HG03575 (cell line): Measurements from ENCODE around the gene C16orf87.
"Not testable (repeated sequence)": the region's sequence is repeated elsewhere in the genome, so short reads cannot be mapped to it uniquely, and the experiment has no call there.

Experiments
- ATAC-seq: cut with Tn5 transposase; IDR thresholded peaks from one replicate; pipeline ENCODE4 v1.9.1; 2021; ENCODE audit not compliant: unreplicated experiment, insufficient number of reproducible peaks, low FRiP score; ENCODE audit errors: extremely low read depth

The C16orf87 gene, protein sequence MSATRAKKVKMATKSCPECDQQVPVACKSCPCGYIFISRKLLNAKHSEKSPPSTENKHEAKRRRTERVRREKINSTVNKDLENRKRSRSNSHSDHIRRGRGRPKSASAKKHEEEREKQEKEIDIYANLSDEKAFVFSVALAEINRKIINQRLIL

DNA sequence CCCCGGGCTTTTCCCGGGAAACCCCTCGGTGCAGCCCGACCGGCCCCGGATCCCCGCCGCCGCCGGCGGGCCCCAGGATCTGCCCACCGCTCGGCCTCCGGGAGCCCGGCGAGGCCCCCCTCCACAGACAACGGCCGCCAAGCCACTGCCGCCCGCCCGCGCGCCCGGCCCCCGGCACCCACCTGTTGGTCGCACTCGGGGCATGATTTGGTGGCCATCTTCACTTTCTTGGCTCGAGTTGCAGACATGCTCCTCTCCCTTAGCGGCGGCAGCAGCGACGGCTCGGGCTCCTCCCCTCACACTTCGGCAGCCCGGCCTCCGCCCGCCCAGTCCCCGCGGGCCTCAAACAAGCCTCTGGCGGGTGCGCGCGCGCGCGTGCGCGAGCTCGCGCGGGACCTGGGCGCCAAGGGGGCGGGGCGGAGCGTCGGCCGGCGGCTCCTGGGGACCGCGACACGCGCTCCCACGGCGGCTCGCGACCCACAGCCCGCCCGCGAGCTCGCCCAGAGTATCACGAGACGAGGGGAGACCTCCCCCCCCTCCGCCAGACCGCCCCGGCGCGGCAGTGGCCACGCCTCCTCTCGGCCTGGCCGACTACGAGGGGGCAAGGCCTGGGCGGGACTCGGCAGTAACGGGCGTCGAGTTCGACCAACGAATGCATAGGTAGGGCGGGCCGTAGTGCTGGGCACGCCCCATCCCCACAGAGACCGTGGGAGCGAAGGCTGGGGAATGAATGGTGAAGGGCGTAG lies at the start of gene C16orf87:
C16orf87 (minus strand) TSS at position 279 of the 746 bp plus-strand sequence; CDS start at position 248, 31 bp downstream.
- peak; percentile 67 for ATAC-seq

GRCh38 chr16:46875243-46875642 lies 44.3 kb upstream of the C16orf87 start:
- no peak for ATAC-seq

DNA sequence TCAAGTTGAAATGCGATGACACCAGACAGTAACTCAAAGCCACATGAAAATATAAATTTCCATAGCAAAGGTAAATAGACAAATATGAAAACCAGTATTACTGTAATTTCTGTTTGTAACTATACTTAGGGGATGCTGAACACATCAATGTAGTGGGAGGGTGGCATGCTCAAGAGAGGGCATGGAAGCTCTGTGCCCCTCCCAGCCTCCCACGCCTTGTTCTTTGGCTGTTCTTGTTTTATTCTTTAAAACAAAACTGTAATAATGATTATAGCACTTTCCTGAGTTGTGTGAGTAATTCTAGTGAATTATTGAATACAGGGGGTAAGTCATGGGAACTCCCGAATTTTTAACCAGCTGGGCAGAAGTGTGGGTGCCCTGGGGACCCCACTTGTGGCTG lies 42.2 kb upstream of the C16orf87 start:
- no peak for ATAC-seq

- ATAC-seq = no peak
These were observed 40.6 kb upstream of the C16orf87 start for GRCh38 chr16:46871597-46871996.

- ATAC-seq = not testable (repeated sequence)
These were observed 37.9 kb upstream of the C16orf87 start for GRCh38 chr16:46868891-46869290.

- not testable (repeated sequence) for ATAC-seq
These were observed 36.5 kb upstream of the C16orf87 start for GRCh38 chr16:46867486-46867885.

DNA sequence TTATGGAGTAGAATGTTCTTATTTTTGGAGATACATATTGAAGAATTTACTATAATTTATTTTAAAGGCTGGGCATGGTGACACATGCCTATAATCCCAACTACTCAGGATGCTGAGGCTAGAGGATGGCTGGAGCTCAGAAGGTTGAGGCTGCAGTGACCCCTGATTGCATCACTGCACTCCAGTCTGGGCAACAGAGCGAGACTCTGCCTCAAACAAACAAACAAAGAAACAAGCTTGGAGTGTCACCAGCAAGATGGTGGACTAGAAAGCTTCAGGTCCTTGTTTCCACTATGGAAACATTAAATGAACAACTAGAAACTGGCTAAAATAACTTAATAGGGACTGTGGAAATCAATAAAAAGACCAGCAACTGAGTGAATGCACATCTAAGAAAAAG lies 35.3 kb upstream of the C16orf87 start:
- ATAC-seq = no peak

GRCh38 chr16:46862555-46863447 lies 31.8 kb upstream of the C16orf87 start:
- ATAC-seq = no peak

- ATAC-seq = no peak
These were observed 28.8 kb upstream of the C16orf87 start for GRCh38 chr16:46859719-46860152.

GRCh38 chr16:46858151-46858550 lies 27.2 kb upstream of the C16orf87 start:
- ATAC-seq = no peak

- no peak for ATAC-seq
These were observed 26.5 kb upstream of the C16orf87 start for GRCh38 chr16:46857368-46857945.

GRCh38 chr16:46855389-46855788 lies 24.4 kb upstream of the C16orf87 start:
- no peak for ATAC-seq

- ATAC-seq = no peak
These were observed 23.9 kb upstream of the C16orf87 start for GRCh38 chr16:46854846-46855245.

DNA sequence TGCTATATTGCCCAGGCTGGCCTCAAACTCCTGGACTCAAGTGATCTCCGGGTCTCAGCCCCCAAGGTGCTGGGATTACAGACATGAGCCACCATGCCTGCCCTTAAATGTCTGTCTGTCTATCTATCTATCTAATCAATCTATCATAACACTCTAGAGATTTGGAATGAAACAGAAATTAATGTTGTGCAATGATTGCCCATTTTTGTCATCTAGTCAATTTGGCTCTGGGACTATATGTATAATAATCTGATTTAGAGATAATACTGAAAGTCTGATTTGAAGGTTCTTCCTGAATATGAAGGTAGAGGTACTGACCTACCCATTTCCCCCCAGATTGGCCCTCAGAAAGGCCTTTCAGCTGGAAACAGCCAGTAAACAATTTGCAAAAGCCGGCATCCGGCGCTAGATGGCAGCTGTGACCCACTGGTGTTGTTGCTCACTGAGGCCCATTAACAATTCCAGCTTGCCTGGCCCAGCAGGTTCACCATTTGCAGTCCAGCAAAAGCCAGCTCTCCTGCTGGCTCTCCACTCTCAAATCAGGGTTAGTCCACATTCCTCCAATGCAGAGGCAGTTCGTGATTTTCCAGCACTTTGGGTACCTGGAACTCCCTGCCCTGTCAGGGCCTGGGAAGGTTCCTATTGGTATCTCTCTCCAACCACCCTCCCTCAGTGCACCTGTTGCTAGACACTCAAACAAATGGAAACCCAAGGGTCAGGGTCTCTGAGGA lies 22.9 kb upstream of the C16orf87 start:
- ATAC-seq = no peak

GRCh38 chr16:46852130-46852529 lies 21.1 kb upstream of the C16orf87 start:
- no peak for ATAC-seq

DNA sequence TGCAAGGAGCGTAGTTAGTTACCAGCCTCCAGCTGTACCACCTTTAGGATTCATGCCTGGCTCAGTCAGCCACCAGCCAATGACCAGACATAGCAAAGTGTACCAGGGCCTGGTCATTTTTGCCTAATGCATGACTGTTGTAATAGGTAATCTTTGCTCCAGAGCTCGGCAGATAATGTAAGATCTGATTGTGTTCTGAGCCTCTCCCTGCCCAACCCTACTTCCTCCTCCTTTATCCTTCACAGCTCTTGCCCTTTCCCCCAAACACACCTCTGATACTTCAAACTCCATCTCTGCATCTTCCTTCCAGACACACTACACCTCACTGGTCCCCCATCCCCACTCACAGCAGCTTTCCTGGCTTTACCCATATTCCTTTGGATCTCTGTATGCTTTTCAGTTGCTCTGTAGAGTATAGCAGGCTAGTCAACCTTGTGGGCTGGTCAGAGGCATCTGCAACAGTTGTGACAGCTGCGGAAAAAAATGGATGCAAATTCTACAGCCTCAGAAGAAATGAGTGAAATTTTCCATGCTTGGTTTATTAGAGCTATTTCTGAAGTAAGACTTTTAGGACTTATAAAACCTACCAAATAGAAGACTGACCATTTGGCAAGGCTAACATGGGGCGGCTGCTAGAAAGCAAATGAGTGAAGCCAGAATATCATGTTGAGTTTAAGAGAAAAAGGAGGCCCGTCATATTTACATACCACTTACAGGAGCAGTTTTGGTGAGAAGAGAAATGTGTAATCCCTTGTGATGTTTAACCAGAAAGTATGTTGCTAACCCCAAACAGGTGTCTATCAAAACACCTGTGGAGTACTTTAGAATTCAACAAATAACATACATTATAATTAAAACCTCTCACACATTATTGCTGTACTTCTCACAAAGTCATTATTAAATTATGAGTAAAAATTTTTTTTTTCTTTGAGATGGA lies 19.9 kb upstream of the C16orf87 start:
- ATAC-seq = no peak

DNA sequence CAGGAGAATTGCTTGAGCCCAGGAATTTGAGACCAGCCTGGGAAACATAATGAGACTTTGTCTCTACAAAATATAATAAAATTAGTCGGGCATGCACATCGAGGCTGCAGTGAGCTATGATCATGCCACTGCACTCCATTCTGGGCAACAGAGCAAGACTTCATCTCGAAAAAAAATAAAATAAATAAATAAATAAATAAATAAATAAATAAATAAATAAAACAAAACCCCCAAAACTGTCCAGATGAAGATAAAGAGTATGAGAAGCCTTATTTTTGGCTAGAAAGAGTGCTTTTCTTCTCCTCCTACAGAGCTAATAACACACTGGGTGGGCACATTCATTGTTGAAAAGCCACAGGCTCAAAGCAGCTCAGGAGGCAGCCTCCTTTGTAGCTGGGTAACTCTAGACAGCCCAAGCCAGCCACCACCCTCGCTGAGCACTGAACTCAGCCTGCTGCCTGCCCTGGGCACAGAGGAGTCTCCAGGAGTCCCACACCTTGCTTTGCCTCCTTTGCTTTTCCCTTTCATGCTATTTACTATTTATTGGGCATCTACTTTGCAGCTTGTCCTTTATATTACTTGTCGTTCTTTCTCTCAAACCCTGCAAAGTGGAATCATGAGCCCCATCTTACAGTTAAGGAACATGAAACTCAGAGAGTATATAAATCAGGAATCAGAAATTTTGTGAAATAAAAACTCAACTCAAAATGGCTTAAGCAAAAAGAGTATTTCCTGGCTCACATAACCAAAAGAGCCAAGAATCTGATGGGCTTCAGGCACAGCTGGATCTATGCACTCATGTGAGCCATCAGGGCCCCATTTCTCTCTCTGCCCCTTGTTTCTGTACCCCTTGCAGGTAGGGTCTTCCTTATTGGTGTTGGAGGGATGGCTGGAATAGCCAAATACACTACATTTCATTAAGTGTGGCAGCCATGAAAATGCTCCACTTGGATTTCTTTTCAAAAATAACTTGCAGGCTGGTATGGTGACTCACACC lies 18.1 kb upstream of the C16orf87 start:
- no peak for ATAC-seq
